HepG2 (cell line): ENCODE data around the gene SDC4. TPM values are rescaled to one million over a fixed set of nuclear protein-coding genes. Genes with fewer than 3 reads are reported as not detected.

Source experiments
- ATAC-seq: fragments of 200-7000 bp; cut with Tn5 transposase; 3 replicates; pipeline ENCODE4 v1.9.1; 2020; ENCODE audit warnings: mild to moderate bottlenecking, moderate library complexity
- BruUV-seq: library from RNA; stranded (reverse); fragments of 400-500 nt; replicated peaks from 2 replicates; lab custom pipeline; 2021; lab: Mats Ljungman, UMichigan
- CTCF ChIA-PET: fragments of 300-600 bp; formaldehyde crosslinking; extraction: SDS; loops from one replicate; lab custom pipeline; 2021; ENCODE audit warnings: low total read pairs, inconsistent platforms, low intra/inter-chr PET ratio; lab: Yijun Ruan, JAX
- POLR2A ChIA-PET: fragments of 350-600 bp; sonication (Branson Sonifier 250); formaldehyde crosslinking; loops from one replicate; lab custom pipeline; 2020; ENCODE audit warnings: antibody characterized with exemption, inconsistent platforms; lab: Yijun Ruan, JAX
- DNase-seq: peaks from one replicate; pipeline ENCODE4 v3.0.0-alpha.2; 2015; ENCODE audit warnings: low spot score
- FAIRE-seq: peaks from 3 replicates; lab custom pipeline; 2011; peaks lifted over from hg19 to GRCh38; lab: Jason Lieb, UNC
- H2AFZ ChIP-seq: one replicate; pipeline ENCODE4 v1.6.1; 2011; ENCODE audit warnings: low read length, inconsistent platforms
- H3K27ac ChIP-seq: fragments of 300-600 bp; 3 replicates; pipeline ENCODE4 v1.8.0; 2011; ENCODE audit warnings: mixed run types, mild to moderate bottlenecking, mixed read lengths, low read length, inconsistent platforms; ENCODE audit not compliant: insufficient read depth; ENCODE audit errors: extremely low read length
- H3K27me3 ChIP-seq, 2 experiments: fragments of 200-600 bp in 1 of 2; 2 replicates in 1 of 2; 3 replicates in 1 of 2; pipeline versions ENCODE4 v1.6.0 to v1.8.0; 2011; ENCODE audit warnings: low read length in 2 of 2, mild to moderate bottlenecking in 2 of 2, moderate library complexity in 2 of 2, inconsistent platforms in 1 of 2; ENCODE audit not compliant: insufficient read depth in 2 of 2, control insufficient read depth in 1 of 2
- H3K36me3 ChIP-seq, 2 experiments: fragments of 200-600 bp in 1 of 2; replicated peaks in 1 of 2; 2 replicates in 1 of 2; 3 replicates in 1 of 2; pipeline versions ENCODE4 v1.5.1 to v1.8.0; 2011; ENCODE audit warnings: low read length in 2 of 2, inconsistent platforms in 1 of 2; ENCODE audit not compliant: insufficient read depth in 2 of 2, control insufficient read depth in 1 of 2
- H3K4me1 ChIP-seq: 2 replicates; pipeline ENCODE4 v1.5.1; 2012; ENCODE audit warnings: low read length, inconsistent platforms; ENCODE audit not compliant: insufficient read depth
- H3K4me2 ChIP-seq: 2 replicates; pipeline ENCODE4 v1.6.0; 2011; ENCODE audit warnings: low read depth, low read length, inconsistent platforms
- H3K4me3 ChIP-seq, 3 experiments: fragments of 200-600 bp in 1 of 3; sonication (generic), shearing (Covaris generic) in 1 of 3; replicated peaks in 1 of 3; 2 replicates each; pipeline ENCODE4 v1.5.1; 2011 to 2016; ENCODE audit warnings: low read length in 3 of 3, inconsistent platforms in 2 of 3, low read depth in 2 of 3, mild to moderate bottlenecking in 2 of 3, control low read depth in 1 of 3, mixed read lengths in 1 of 3; ENCODE audit not compliant: insufficient read depth in 1 of 3
- H3K79me2 ChIP-seq: one replicate; pipeline ENCODE4 v1.6.1; 2011; ENCODE audit warnings: low read length, inconsistent platforms; ENCODE audit not compliant: insufficient read depth
- H3K9ac ChIP-seq: 2 replicates; pipeline ENCODE4 v1.6.0; 2011; ENCODE audit warnings: mild to moderate bottlenecking, low read depth, low read length, inconsistent platforms; ENCODE audit not compliant: insufficient read depth
- H3K9me3 ChIP-seq: 2 replicates; pipeline ENCODE4 v1.5.1; 2012; ENCODE audit warnings: mild to moderate bottlenecking, low read length
- H4K20me1 ChIP-seq: 2 replicates; pipeline ENCODE4 v1.6.0; 2011; ENCODE audit warnings: inconsistent platforms, mild to moderate bottlenecking, low read length, moderate library complexity; ENCODE audit not compliant: insufficient read depth
- IRX3 ChIP-seq: sonication (generic); formaldehyde crosslinking; IDR thresholded peaks from 2 replicates; pipeline ENCODE4 v1.8.1; 2023; ENCODE audit warnings: mild to moderate bottlenecking, low read depth, missing genetic modification reagents, borderline replicate concordance
- MIXL1 ChIP-seq: IDR thresholded peaks from 2 replicates; pipeline ENCODE4 v1.6.1; 2016
- RARA ChIP-seq: IDR thresholded peaks from 2 replicates; pipeline ENCODE4 v1.6.1; 2016; ENCODE audit warnings: missing genetic modification reagents, missing compliant biosample characterization
- SPEN ChIP-seq: sonication (generic); formaldehyde crosslinking; IDR thresholded peaks from 2 replicates; pipeline ENCODE4 v1.5.1; 2020; ENCODE audit warnings: low read depth, mild to moderate bottlenecking, missing genetic modification reagents
- TARDBP ChIP-seq: sonication (generic); formaldehyde crosslinking; IDR thresholded peaks from 2 replicates; pipeline ENCODE4 v1.8.0; 2022; ENCODE audit warnings: mild to moderate bottlenecking, missing genetic modification reagents
- YEATS4 ChIP-seq: sonication (generic); formaldehyde crosslinking; IDR thresholded peaks from 2 replicates; pipeline ENCODE4 v1.4.0; 2020; ENCODE audit warnings: missing genetic modification reagents, borderline replicate concordance
- ZC3H13 ChIP-seq: sonication (generic); formaldehyde crosslinking; IDR thresholded peaks from 2 replicates; pipeline ENCODE4 v1.8.1; 2023; ENCODE audit warnings: mild to moderate bottlenecking, missing genetic modification reagents, moderate library complexity
- ZNF160 ChIP-seq: sonication (generic); formaldehyde crosslinking; IDR thresholded peaks from 2 replicates; pipeline ENCODE4 v1.8.0; 2022; ENCODE audit warnings: mild to moderate bottlenecking, inconsistent platforms, missing genetic modification reagents
- ZNF224 ChIP-seq: sonication (generic); formaldehyde crosslinking; IDR thresholded peaks from 2 replicates; pipeline ENCODE4 v1.5.0; 2020; ENCODE audit warnings: mild to moderate bottlenecking, missing genetic modification reagents
- ZNF253 ChIP-seq: sonication (generic); formaldehyde crosslinking; IDR thresholded peaks from 2 replicates; pipeline ENCODE4 v1.8.0; 2022; ENCODE audit warnings: mild to moderate bottlenecking, missing genetic modification reagents, borderline replicate concordance
- ZNF652 ChIP-seq: IDR thresholded peaks from 2 replicates; pipeline ENCODE4 v1.6.1; 2016; ENCODE audit warnings: low read depth, borderline replicate concordance
- ZNF713 ChIP-seq: sonication (generic); formaldehyde crosslinking; IDR thresholded peaks from 2 replicates; pipeline ENCODE4 v1.4.0; 2020; ENCODE audit warnings: mild to moderate bottlenecking, missing genetic modification reagents
- WGBS: methylation state at CpG from one replicate; pipeline ENCODE4 v1.1.6; 2017; ENCODE audit warnings: low lambda C conversion rate; 5-methylcytosine and 5-hydroxymethylcytosine counted together
- in situ Hi-C: cut with HindIII; loops from 2 replicates; pipeline ENCODE4 v1.10.0; 2017; ENCODE audit warnings: low pct_unique_long_range_greater_than_20kb; ENCODE audit not compliant: extremely low pct_ligation_motif_present
- intact Hi-C: fragments of 100-400 bp; cut with micrococcal nuclease; formaldehyde crosslinking; loops from one replicate; pipeline ENCODE4 v1.10.0; 2022; ENCODE audit not compliant: unreplicated experiment
- polyA plus RNA-seq, 8 experiments: library from polyadenylated mRNA; depleted of rRNA in 3 of 8; stranded (reverse) in 7 of 8; unstranded in 1 of 8; fragments of >200 nt; fragmentation: Illumina TruSeq in 4 of 8; extraction: Trizol in 4 of 8; gene quantifications; 2 replicates each; pipeline versions ENCODE4 v1.2.1 to v1.2.3, GENCODE V29; 2011 to 2016; ENCODE audit warnings: low read depth in 4 of 8, missing spikeins in 1 of 8, mixed read lengths in 1 of 8; ENCODE audit not compliant: insufficient read depth in 1 of 8
- total RNA-seq, 5 experiments: library from RNA; depleted of rRNA; stranded (reverse); fragments of >200 nt; fragmentation: Illumina TruSeq; extraction: Trizol; gene quantifications; 2 replicates each; pipeline ENCODE4 v1.2.3, GENCODE V29; 2016; ENCODE audit warnings: low read depth in 1 of 5
- TF ChIP-seq, protein P1 (sequence below): sonication (generic); formaldehyde crosslinking; IDR thresholded peaks from 2 replicates; pipeline ENCODE4 v1.4.0; 2020; ENCODE audit warnings: mild to moderate bottlenecking, missing genetic modification reagents
- TF ChIP-seq, protein P2 (sequence below): sonication (generic); formaldehyde crosslinking; IDR thresholded peaks from 2 replicates; pipeline ENCODE4 v1.8.1; 2022; ENCODE audit warnings: mild to moderate bottlenecking, missing genetic modification reagents
- TF ChIP-seq, protein P3 (sequence below): sonication (generic); formaldehyde crosslinking; IDR thresholded peaks from 2 replicates; pipeline ENCODE4 v1.4.0; 2020; ENCODE audit warnings: missing genetic modification reagents, borderline replicate concordance
- TF ChIP-seq, protein P4 (sequence below): sonication (generic); formaldehyde crosslinking; IDR thresholded peaks from 2 replicates; pipeline ENCODE4 v1.5.1; 2020; ENCODE audit warnings: missing genetic modification reagents, mild to moderate bottlenecking, borderline replicate concordance
- TF ChIP-seq, protein P5 (sequence below): sonication (generic); formaldehyde crosslinking; IDR thresholded peaks from 2 replicates; pipeline ENCODE4 v1.5.1; 2020; ENCODE audit warnings: mild to moderate bottlenecking, missing genetic modification reagents, moderate library complexity

Gene SDC4
- total and polyA plus RNA-seq, 2 of the 13 experiments (the other 11 are each of a cell fraction or from before 2014, with no cell fraction given), result 49.0 to 65.1 TPM

DNA sequence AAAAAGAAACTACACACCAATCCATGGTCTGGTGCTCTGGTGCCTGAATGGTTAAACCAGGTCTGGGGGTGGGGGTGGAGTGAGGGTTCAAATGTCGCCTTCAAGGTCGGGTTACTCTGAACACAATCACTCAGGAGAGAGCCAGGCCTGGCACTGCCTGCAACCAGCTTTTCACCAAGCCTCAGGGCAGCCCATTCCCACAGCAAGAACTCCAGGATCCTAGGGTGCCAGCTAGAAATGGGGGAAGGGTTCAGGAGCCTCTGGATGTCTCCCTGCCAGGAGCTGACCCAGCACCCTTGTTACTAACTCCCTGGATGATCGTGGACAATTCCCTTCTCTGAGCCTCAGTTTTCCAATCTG lies 6.7 kb downstream of the SDC4 start:
- no peak for FAIRE-seq
- BruUV-seq, result no TSS peak
- Histone ChIP-seq H3K4me3 (peak overlapping the region; percentile 49 to 87 (median 54)), H3K4me2 (peak overlapping the region; percentile 99), H2AFZ (no peak overlapping the region), H3K79me2 (peaks cover 57% of the 10 kb centered on the region), H3K4me1 (peaks cover 100% of the 10 kb centered on the region), H3K27me3 (no peaks in the 10 kb centered on the region), H4K20me1 (peaks cover 5% of the 10 kb centered on the region; the same call in 1 of the 2 replicates), H3K9ac (peak overlapping the region; percentile 66), H3K27ac (peak overlapping the region; percentile 80), H3K9me3 (no peaks in the 10 kb centered on the region), H3K36me3 (no peaks in the 10 kb centered on the region)
- ChIA-PET CTCF (no interaction called here), POLR2A (interaction anchor here (0.7 to 23.9 kb wide), 13 partner anchors 9 to 593 kb away, joined by 3 to 1422 read pairs (median 8); partner anchors contain the start of genes PIGT, SDC4 and SYS1)
- ATAC-seq, result no peak; the same call in 2 of the 3 replicates
- DNase-seq, result no peak
- intact Hi-C loops, result loop anchor here (5.0 kb wide), 2 partner anchors 76 to 631 kb away; partner anchors contain the start of genes PIGT and ZNF335
- in situ Hi-C loops, result no loop called here
- 3% methylated on average over 3 of the region's 3 CpGs for WGBS
- TF ChIP-seq TARDBP (CRISPR knock-in tag) (no peak; the same call in 1 of the 2 replicates), SPEN (CRISPR knock-in tag) (0 out of 2 replicates have a peak, but pooled peaks have one; percentile 5), MIXL1 (no peak), ZC3H13 (CRISPR knock-in tag) (no peak), ZNF713 (0 out of 2 replicates have a peak, but pooled peaks have one; percentile 65), YEATS4 (no peak), IRX3 (CRISPR knock-in tag) (no peak), ZNF253 (CRISPR knock-in tag) (no peak), RARA (CRISPR knock-in tag) (0 out of 2 replicates have a peak, but pooled peaks have one; percentile 34), ZNF652 (CRISPR knock-in tag) (peak; percentile 91), ZNF224 (CRISPR knock-in tag) (no peak), ZNF160 (CRISPR knock-in tag) (0 out of 2 replicates have a peak, but pooled peaks have one; percentile 12)
- TF ChIP-seq, protein P1, sequence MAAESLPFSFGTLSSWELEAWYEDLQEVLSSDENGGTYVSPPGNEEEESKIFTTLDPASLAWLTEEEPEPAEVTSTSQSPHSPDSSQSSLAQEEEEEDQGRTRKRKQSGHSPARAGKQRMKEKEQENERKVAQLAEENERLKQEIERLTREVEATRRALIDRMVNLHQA, result no peak
- TF ChIP-seq, protein P2, sequence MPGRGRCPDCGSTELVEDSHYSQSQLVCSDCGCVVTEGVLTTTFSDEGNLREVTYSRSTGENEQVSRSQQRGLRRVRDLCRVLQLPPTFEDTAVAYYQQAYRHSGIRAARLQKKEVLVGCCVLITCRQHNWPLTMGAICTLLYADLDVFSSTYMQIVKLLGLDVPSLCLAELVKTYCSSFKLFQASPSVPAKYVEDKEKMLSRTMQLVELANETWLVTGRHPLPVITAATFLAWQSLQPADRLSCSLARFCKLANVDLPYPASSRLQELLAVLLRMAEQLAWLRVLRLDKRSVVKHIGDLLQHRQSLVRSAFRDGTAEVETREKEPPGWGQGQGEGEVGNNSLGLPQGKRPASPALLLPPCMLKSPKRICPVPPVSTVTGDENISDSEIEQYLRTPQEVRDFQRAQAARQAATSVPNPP, result 0 out of 2 replicates have a peak, but pooled peaks have one; percentile 16
- TF ChIP-seq, protein P3, sequence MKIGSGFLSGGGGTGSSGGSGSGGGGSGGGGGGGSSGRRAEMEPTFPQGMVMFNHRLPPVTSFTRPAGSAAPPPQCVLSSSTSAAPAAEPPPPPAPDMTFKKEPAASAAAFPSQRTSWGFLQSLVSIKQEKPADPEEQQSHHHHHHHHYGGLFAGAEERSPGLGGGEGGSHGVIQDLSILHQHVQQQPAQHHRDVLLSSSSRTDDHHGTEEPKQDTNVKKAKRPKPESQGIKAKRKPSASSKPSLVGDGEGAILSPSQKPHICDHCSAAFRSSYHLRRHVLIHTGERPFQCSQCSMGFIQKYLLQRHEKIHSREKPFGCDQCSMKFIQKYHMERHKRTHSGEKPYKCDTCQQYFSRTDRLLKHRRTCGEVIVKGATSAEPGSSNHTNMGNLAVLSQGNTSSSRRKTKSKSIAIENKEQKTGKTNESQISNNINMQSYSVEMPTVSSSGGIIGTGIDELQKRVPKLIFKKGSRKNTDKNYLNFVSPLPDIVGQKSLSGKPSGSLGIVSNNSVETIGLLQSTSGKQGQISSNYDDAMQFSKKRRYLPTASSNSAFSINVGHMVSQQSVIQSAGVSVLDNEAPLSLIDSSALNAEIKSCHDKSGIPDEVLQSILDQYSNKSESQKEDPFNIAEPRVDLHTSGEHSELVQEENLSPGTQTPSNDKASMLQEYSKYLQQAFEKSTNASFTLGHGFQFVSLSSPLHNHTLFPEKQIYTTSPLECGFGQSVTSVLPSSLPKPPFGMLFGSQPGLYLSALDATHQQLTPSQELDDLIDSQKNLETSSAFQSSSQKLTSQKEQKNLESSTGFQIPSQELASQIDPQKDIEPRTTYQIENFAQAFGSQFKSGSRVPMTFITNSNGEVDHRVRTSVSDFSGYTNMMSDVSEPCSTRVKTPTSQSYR (CRISPR knock-in tag), result peak; percentile 78
- TF ChIP-seq, protein P4, sequence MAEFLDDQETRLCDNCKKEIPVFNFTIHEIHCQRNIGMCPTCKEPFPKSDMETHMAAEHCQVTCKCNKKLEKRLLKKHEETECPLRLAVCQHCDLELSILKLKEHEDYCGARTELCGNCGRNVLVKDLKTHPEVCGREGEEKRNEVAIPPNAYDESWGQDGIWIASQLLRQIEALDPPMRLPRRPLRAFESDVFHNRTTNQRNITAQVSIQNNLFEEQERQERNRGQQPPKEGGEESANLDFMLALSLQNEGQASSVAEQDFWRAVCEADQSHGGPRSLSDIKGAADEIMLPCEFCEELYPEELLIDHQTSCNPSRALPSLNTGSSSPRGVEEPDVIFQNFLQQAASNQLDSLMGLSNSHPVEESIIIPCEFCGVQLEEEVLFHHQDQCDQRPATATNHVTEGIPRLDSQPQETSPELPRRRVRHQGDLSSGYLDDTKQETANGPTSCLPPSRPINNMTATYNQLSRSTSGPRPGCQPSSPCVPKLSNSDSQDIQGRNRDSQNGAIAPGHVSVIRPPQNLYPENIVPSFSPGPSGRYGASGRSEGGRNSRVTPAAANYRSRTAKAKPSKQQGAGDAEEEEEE (CRISPR knock-in tag), result 0 out of 2 replicates have a peak, but pooled peaks have one; percentile 24
- TF ChIP-seq, protein P5, sequence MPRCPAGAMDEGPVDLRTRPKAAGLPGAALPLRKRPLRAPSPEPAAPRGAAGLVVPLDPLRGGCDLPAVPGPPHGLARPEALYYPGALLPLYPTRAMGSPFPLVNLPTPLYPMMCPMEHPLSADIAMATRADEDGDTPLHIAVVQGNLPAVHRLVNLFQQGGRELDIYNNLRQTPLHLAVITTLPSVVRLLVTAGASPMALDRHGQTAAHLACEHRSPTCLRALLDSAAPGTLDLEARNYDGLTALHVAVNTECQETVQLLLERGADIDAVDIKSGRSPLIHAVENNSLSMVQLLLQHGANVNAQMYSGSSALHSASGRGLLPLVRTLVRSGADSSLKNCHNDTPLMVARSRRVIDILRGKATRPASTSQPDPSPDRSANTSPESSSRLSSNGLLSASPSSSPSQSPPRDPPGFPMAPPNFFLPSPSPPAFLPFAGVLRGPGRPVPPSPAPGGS (CRISPR knock-in tag), result no peak
